Activated B cell treated with CpG ODN at 0.5 μM for 24 hours (primary cell): ENCODE results near the gene ROCK2. TPM values are rescaled to one million over a fixed set of nuclear protein-coding genes. Genes with fewer than 3 reads are reported as not detected.

Experiments used
- ATAC-seq: fragments of 200-7000 bp; cut with Tn5 transposase; one replicate; pipeline ENCODE4 v1.10.0; 2021; ENCODE audit warnings: low read depth, mild to moderate bottlenecking, moderate library complexity
- CTCF ChIA-PET: fragments of 350-600 bp; sonication (Branson Sonifier 250); formaldehyde crosslinking; loops from one replicate; lab custom pipeline; 2021; ENCODE audit warnings: antibody characterized with exemption; lab: Charles Lee
- POLR2A ChIA-PET: fragments of 350-600 bp; sonication (Branson Sonifier 250); formaldehyde crosslinking; loops from one replicate; lab custom pipeline; 2021; ENCODE audit warnings: antibody characterized with exemption; lab: Charles Lee
- DNase-seq: peaks from one replicate; pipeline ENCODE4 v3.0.0; 2022
- H3K27ac Mint-ChIP-seq: one replicate; pipeline ENCODE4 v1.8.0; 2020; ENCODE audit warnings: mixed read lengths
- H3K27me3 Mint-ChIP-seq: one replicate; pipeline ENCODE4 v1.8.0; 2021; ENCODE audit warnings: mixed read lengths
- H3K36me3 Mint-ChIP-seq: one replicate; pipeline ENCODE4 v1.8.0; 2021; ENCODE audit warnings: low read depth, mixed read lengths
- H3K4me1 Mint-ChIP-seq: one replicate; pipeline ENCODE4 v1.8.0; 2021; ENCODE audit warnings: mixed read lengths
- H3K4me3 Mint-ChIP-seq: one replicate; pipeline ENCODE4 v1.8.0; 2020; ENCODE audit warnings: mild to moderate bottlenecking, mixed read lengths
- H3K9me3 Mint-ChIP-seq: one replicate; pipeline ENCODE4 v1.8.0; 2020; ENCODE audit warnings: mixed read lengths
- CTCF ChIP-seq: fragments of 200-600 bp; IDR thresholded peaks from one replicate; pipeline ENCODE4 v1.8.0; 2022; ENCODE audit warnings: antibody characterized with exemption, mild to moderate bottlenecking
- intact Hi-C: fragments of 100-400 bp; cut with micrococcal nuclease; formaldehyde crosslinking; loops from one replicate; pipeline ENCODE4 v1.15.1; 2024
- total RNA-seq: library from RNA; stranded (reverse); gene quantifications from 2 replicates; pipeline ENCODE4 v1.2.3, GENCODE V29; 2022

The ROCK2 gene
- total RNA-seq, 1 donor from 2014 or later, result 18.8 TPM

DNA sequence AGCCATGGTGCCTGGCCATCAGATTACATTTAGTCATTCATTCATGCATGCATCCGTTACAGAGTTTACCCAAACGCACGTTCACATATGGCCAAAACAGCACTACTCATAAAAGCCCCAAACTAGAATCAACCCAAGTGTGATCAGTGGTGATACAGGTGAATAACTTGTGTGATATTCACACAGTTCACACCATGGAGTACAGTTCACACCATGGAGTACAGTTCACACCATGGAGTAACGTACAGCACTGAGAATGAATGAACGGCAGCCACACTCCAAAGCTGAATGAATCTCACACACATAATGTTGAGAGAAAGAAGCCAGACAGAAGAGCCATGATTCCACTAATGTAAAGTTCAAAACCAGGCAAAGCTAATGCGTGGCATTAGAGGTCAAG is 201.4 kb downstream of the ROCK2 start:
- Mint-ChIP-seq H3K4me1 (peaks cover 5% of the 10 kb centered on the region), H3K27me3 (peaks cover 12% of the 10 kb centered on the region), H3K27ac (no peak overlapping the region), H3K4me3 (no peak overlapping the region), H3K9me3 (no peaks in the 10 kb centered on the region), H3K36me3 (no peaks in the 10 kb centered on the region)
- ATAC-seq (no peak), DNase-seq (no peak)
- ChIA-PET CTCF (no interaction called here), POLR2A (no interaction called here)
- intact Hi-C loops, result no loop called here
- TF ChIP-seq CTCF, result no peak

GRCh38 chr2:11142330-11142729 is 202.1 kb downstream of the ROCK2 start:
- ChIA-PET POLR2A (no interaction called here), CTCF (no interaction called here)
- Mint-ChIP-seq H3K4me3 (no peak overlapping the region), H3K36me3 (no peaks in the 10 kb centered on the region), H3K27me3 (peaks cover 12% of the 10 kb centered on the region), H3K4me1 (peaks cover 5% of the 10 kb centered on the region), H3K27ac (no peak overlapping the region), H3K9me3 (no peaks in the 10 kb centered on the region)
- intact Hi-C loops, result no loop called here
- DNase-seq, result no peak
- TF ChIP-seq CTCF, result no peak
- no peak for ATAC-seq

DNA sequence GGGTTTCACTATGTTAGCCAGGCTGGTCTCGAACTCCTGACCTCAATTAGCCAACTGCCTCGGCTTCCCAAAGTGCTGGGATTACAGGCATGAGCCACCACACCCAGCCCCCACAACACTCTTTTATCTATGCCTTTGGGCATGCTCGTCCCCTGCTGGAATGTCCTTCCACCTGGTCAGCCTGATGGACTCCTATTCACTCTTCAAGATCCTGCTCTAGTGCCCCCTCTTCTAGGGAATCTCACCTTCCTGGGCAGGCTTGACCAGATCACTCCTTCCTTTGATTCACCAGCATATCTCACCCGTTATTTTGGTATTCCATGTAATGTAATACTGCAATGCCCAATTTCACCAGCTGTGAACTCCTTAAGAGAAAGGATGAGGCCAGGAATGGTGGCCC is 203.1 kb downstream of the ROCK2 start:
- TF ChIP-seq CTCF, result no peak
- Mint-ChIP-seq H3K9me3 (no peaks in the 10 kb centered on the region), H3K4me3 (no peak overlapping the region), H3K27me3 (peaks cover 17% of the 10 kb centered on the region), H3K36me3 (no peaks in the 10 kb centered on the region), H3K4me1 (peaks cover 5% of the 10 kb centered on the region), H3K27ac (no peak overlapping the region)
- DNase-seq (no peak), ATAC-seq (no peak)
- CTCF ChIA-PET, result no interaction called here
- intact Hi-C loops, result no loop called here
- POLR2A ChIA-PET, result no interaction called here

GRCh38 chr2:11140492-11140891 is 203.9 kb downstream of the ROCK2 start:
- H3K4me3 Mint-ChIP-seq, result no peak overlapping the region
- TF ChIP-seq CTCF, result no peak
- DNase-seq, result no peak
- intact Hi-C loops, result no loop called here
- H3K27me3 Mint-ChIP-seq, result peaks cover 17% of the 10 kb centered on the region
- no peaks in the 10 kb centered on the region for H3K36me3 Mint-ChIP-seq
- CTCF ChIA-PET, result no interaction called here
- peaks cover 3% of the 10 kb centered on the region for H3K4me1 Mint-ChIP-seq
- no peak overlapping the region for H3K27ac Mint-ChIP-seq
- ATAC-seq, result no peak
- no peaks in the 10 kb centered on the region for H3K9me3 Mint-ChIP-seq
- POLR2A ChIA-PET, result no interaction called here

GRCh38 chr2:11134349-11134748 is 210.1 kb downstream of the ROCK2 start:
- H3K36me3 Mint-ChIP-seq, result no peaks in the 10 kb centered on the region
- H3K4me1 Mint-ChIP-seq, result peaks cover 30% of the 10 kb centered on the region
- POLR2A ChIA-PET, result interaction anchor here (2.0 to 2.7 kb wide), 2 partner anchors 20 to 210 kb away, joined by 10 to 37 read pairs; partner anchors contain the start of genes ROCK2 and SLC66A3
- CTCF ChIA-PET, result interaction anchor here (1.0 to 3.9 kb wide), 4 partner anchors 27 to 449 kb away, joined by 3 to 32 read pairs (median 6); no protein-coding TSS in a partner anchor
- intact Hi-C loops, result loop anchor here (5.0 to 10.0 kb wide), 4 partner anchors 78 to 550 kb away; partner anchors contain the start of gene E2F6
- peaks cover 15% of the 10 kb centered on the region for H3K27me3 Mint-ChIP-seq
- no peaks in the 10 kb centered on the region for H3K9me3 Mint-ChIP-seq
- DNase-seq (no peak), ATAC-seq (no peak)
- no peak overlapping the region for H3K4me3 Mint-ChIP-seq
- no peak overlapping the region for H3K27ac Mint-ChIP-seq
- TF ChIP-seq CTCF, result no peak
